Activated CD4-positive, alpha-beta T cell treated with anti-CD3 and anti-CD28 coated beads, Interleukin-2, amount 10 ng/mL, durations not matched to agents 7 days and 5 days (primary cell): ENCODE data around the gene PTPRN2. TPM values are rescaled to one million over a fixed set of nuclear protein-coding genes. Genes with fewer than 3 reads are reported as not detected.

ENCODE experiments used
- CTCF ChIA-PET: fragments of 350-600 bp; sonication (Branson Sonifier 250); formaldehyde crosslinking; loops from one replicate; lab custom pipeline; 2021; ENCODE audit warnings: antibody characterized with exemption; lab: Charles Lee
- POLR2A ChIA-PET: fragments of 350-600 bp; sonication (Branson Sonifier 250); formaldehyde crosslinking; loops from one replicate; lab custom pipeline; 2021; ENCODE audit warnings: antibody characterized with exemption; lab: Charles Lee
- DNase-seq: peaks from one replicate; pipeline ENCODE4 v3.0.0-alpha.2; 2020
- H3K27ac Mint-ChIP-seq: one replicate; pipeline ENCODE4 v1.8.0; 2021; ENCODE audit warnings: mild to moderate bottlenecking, moderate library complexity, mixed read lengths
- H3K27me3 Mint-ChIP-seq: one replicate; pipeline ENCODE4 v1.8.0; 2021; ENCODE audit warnings: mixed read lengths
- H3K36me3 Mint-ChIP-seq: one replicate; pipeline ENCODE4 v1.8.0; 2021; ENCODE audit warnings: low read depth, mixed read lengths
- H3K4me1 Mint-ChIP-seq: one replicate; pipeline ENCODE4 v1.8.0; 2021; ENCODE audit warnings: mixed read lengths
- H3K4me3 Mint-ChIP-seq: one replicate; pipeline ENCODE4 v1.8.0; 2021; ENCODE audit warnings: mild to moderate bottlenecking, moderate library complexity, mixed read lengths
- H3K9me3 Mint-ChIP-seq: one replicate; pipeline ENCODE4 v1.8.0; 2021; ENCODE audit warnings: mixed read lengths
- total RNA-seq, 2 experiments: library from RNA; stranded (reverse); gene quantifications; one replicate each; pipeline ENCODE4 v1.2.3, GENCODE V29; 2021

PTPRN2 gene
- total RNA-seq, 2 experiments from 2014 or later: 2.6 to 2.7 TPM

- peaks cover 8% of the 10 kb centered on the region for H3K9me3 Mint-ChIP-seq
- ChIA-PET POLR2A (no interaction called here), CTCF (no interaction called here)
- H3K4me1 Mint-ChIP-seq: no peaks in the 10 kb centered on the region
- no peak overlapping the region for H3K27ac Mint-ChIP-seq
- H3K27me3 Mint-ChIP-seq: no peaks in the 10 kb centered on the region
- no peaks in the 10 kb centered on the region for H3K36me3 Mint-ChIP-seq
- no peak overlapping the region for H3K4me3 Mint-ChIP-seq
- DNase-seq: no peak
These were observed 343.2 kb downstream of the PTPRN2 start for GRCh38 chr7:158244430-158244829.

GRCh38 chr7:158241919-158242318 is 345.7 kb downstream of the PTPRN2 start:
- no peaks in the 10 kb centered on the region for H3K36me3 Mint-ChIP-seq
- H3K4me1 Mint-ChIP-seq: no peaks in the 10 kb centered on the region
- no peaks in the 10 kb centered on the region for H3K27me3 Mint-ChIP-seq
- H3K4me3 Mint-ChIP-seq: no peak overlapping the region
- CTCF ChIA-PET: no interaction called here
- H3K9me3 Mint-ChIP-seq: peaks cover 3% of the 10 kb centered on the region
- no peak for DNase-seq
- POLR2A ChIA-PET: no interaction called here
- H3K27ac Mint-ChIP-seq: no peak overlapping the region

- ChIA-PET POLR2A (no interaction called here), CTCF (no interaction called here)
- Mint-ChIP-seq H3K27ac (no peak overlapping the region), H3K36me3 (no peaks in the 10 kb centered on the region), H3K4me1 (no peaks in the 10 kb centered on the region), H3K27me3 (no peaks in the 10 kb centered on the region), H3K9me3 (no peaks in the 10 kb centered on the region), H3K4me3 (no peak overlapping the region)
- no peak for DNase-seq
These were observed 346.8 kb downstream of the PTPRN2 start for GRCh38 chr7:158240801-158241200.

- ChIA-PET CTCF (no interaction called here), POLR2A (no interaction called here)
- Mint-ChIP-seq H3K27me3 (no peaks in the 10 kb centered on the region), H3K36me3 (no peaks in the 10 kb centered on the region), H3K4me1 (no peaks in the 10 kb centered on the region), H3K4me3 (no peak overlapping the region), H3K9me3 (peaks cover 4% of the 10 kb centered on the region), H3K27ac (no peak overlapping the region)
- DNase-seq: no peak
These were observed 348.2 kb downstream of the PTPRN2 start for GRCh38 chr7:158239290-158239981.

- no peak for DNase-seq
- ChIA-PET CTCF (no interaction called here), POLR2A (no interaction called here)
- Mint-ChIP-seq H3K36me3 (no peaks in the 10 kb centered on the region), H3K4me1 (no peaks in the 10 kb centered on the region), H3K27ac (no peak overlapping the region), H3K9me3 (peaks cover 9% of the 10 kb centered on the region), H3K4me3 (no peak overlapping the region), H3K27me3 (no peaks in the 10 kb centered on the region)
These were observed 348.9 kb downstream of the PTPRN2 start for GRCh38 chr7:158238616-158239289.

- Mint-ChIP-seq H3K9me3 (peaks cover 9% of the 10 kb centered on the region), H3K36me3 (no peaks in the 10 kb centered on the region), H3K4me1 (no peaks in the 10 kb centered on the region), H3K27ac (no peak overlapping the region), H3K27me3 (no peaks in the 10 kb centered on the region), H3K4me3 (no peak overlapping the region)
- ChIA-PET CTCF (no interaction called here), POLR2A (no interaction called here)
- no peak for DNase-seq
These were observed 349.8 kb downstream of the PTPRN2 start for GRCh38 chr7:158237672-158238335.

- no peaks in the 10 kb centered on the region for H3K27me3 Mint-ChIP-seq
- ChIA-PET POLR2A (no interaction called here), CTCF (no interaction called here)
- H3K9me3 Mint-ChIP-seq: peaks cover 14% of the 10 kb centered on the region
- no peak for DNase-seq
- H3K4me3 Mint-ChIP-seq: no peak overlapping the region
- H3K4me1 Mint-ChIP-seq: no peaks in the 10 kb centered on the region
- no peaks in the 10 kb centered on the region for H3K36me3 Mint-ChIP-seq
- no peak overlapping the region for H3K27ac Mint-ChIP-seq
These were observed 351.2 kb downstream of the PTPRN2 start for GRCh38 chr7:158236400-158236799.

GRCh38 chr7:158235862-158236261 is 351.8 kb downstream of the PTPRN2 start:
- POLR2A ChIA-PET: no interaction called here
- H3K27ac Mint-ChIP-seq: no peak overlapping the region

GRCh38 chr7:158229945-158230344 is 357.7 kb downstream of the PTPRN2 start:
- no peaks in the 10 kb centered on the region for H3K36me3 Mint-ChIP-seq
- no peaks in the 10 kb centered on the region for H3K4me1 Mint-ChIP-seq
- no peak overlapping the region for H3K27ac Mint-ChIP-seq
- no peaks in the 10 kb centered on the region for H3K27me3 Mint-ChIP-seq
- POLR2A ChIA-PET: no interaction called here
- CTCF ChIA-PET: no interaction called here
- H3K4me3 Mint-ChIP-seq: no peak overlapping the region
- peaks cover 24% of the 10 kb centered on the region for H3K9me3 Mint-ChIP-seq
- no peak for DNase-seq

More at GRCh38 chr7:158235862-158236261, 351.8 kb downstream of the PTPRN2 start:
- Mint-ChIP-seq H3K36me3 (no peaks in the 10 kb centered on the region), H3K9me3 (peaks cover 15% of the 10 kb centered on the region), H3K4me1 (no peaks in the 10 kb centered on the region), H3K4me3 (no peak overlapping the region), H3K27me3 (no peaks in the 10 kb centered on the region)
- DNase-seq: no peak
- CTCF ChIA-PET: no interaction called here

- no peaks in the 10 kb centered on the region for H3K27me3 Mint-ChIP-seq
- H3K27ac Mint-ChIP-seq: no peak overlapping the region
- H3K4me3 Mint-ChIP-seq: no peak overlapping the region
- H3K4me1 Mint-ChIP-seq: no peaks in the 10 kb centered on the region
- ChIA-PET CTCF (no interaction called here), POLR2A (no interaction called here)
- no peak for DNase-seq
- peaks cover 21% of the 10 kb centered on the region for H3K9me3 Mint-ChIP-seq
- no peaks in the 10 kb centered on the region for H3K36me3 Mint-ChIP-seq
These were observed 358.6 kb downstream of the PTPRN2 start for GRCh38 chr7:158228986-158229385.

GRCh38 chr7:158228131-158228530 is 359.5 kb downstream of the PTPRN2 start:
- ChIA-PET POLR2A (no interaction called here), CTCF (no interaction called here)
- DNase-seq: no peak
- Mint-ChIP-seq H3K27me3 (no peaks in the 10 kb centered on the region), H3K27ac (no peak overlapping the region), H3K4me1 (no peaks in the 10 kb centered on the region), H3K36me3 (no peaks in the 10 kb centered on the region), H3K4me3 (no peak overlapping the region), H3K9me3 (peaks cover 19% of the 10 kb centered on the region)

- DNase-seq: no peak
- no peaks in the 10 kb centered on the region for H3K27me3 Mint-ChIP-seq
- H3K36me3 Mint-ChIP-seq: no peaks in the 10 kb centered on the region
- no peaks in the 10 kb centered on the region for H3K4me1 Mint-ChIP-seq
- no peak overlapping the region for H3K27ac Mint-ChIP-seq
- H3K4me3 Mint-ChIP-seq: no peak overlapping the region
- POLR2A ChIA-PET: no interaction called here
- CTCF ChIA-PET: no interaction called here
- peaks cover 19% of the 10 kb centered on the region for H3K9me3 Mint-ChIP-seq
These were observed 360.2 kb downstream of the PTPRN2 start for GRCh38 chr7:158227258-158227984.

GRCh38 chr7:158216198-158216597 is 371.4 kb downstream of the PTPRN2 start:
- H3K9me3 Mint-ChIP-seq: no peaks in the 10 kb centered on the region
- no peak overlapping the region for H3K4me3 Mint-ChIP-seq
- ChIA-PET CTCF (no interaction called here), POLR2A (no interaction called here)
- H3K36me3 Mint-ChIP-seq: no peaks in the 10 kb centered on the region
- DNase-seq: no peak
- H3K27me3 Mint-ChIP-seq: no peaks in the 10 kb centered on the region
- no peak overlapping the region for H3K27ac Mint-ChIP-seq
- H3K4me1 Mint-ChIP-seq: no peaks in the 10 kb centered on the region
